ENCODE results near the gene AIFM2.
A peak's percentile ranks its signal among the peaks of the same experiment; 100 is the strongest.

The AIFM2 gene

GRCh38 chr10:70098271-70098670, 34.4 kb downstream of the AIFM2 start:
- no peak overlapping the region for H2BK5ac ChIP-seq (ENCODE audit: low read depth, low read length, poor library complexity, severe bottlenecking)
- no peak overlapping the region for H4K91ac ChIP-seq (ENCODE audit: low read length)
- H3K23ac ChIP-seq (ENCODE audit: low read length in 2 of 2): no peak overlapping the region
- H3K4ac ChIP-seq (ENCODE audit: low read depth in 1 of 2, low read length in 2 of 2): no peak overlapping the region
- H2BK12ac ChIP-seq (ENCODE audit: low read length in 2 of 2): no peak overlapping the region
- no peaks in the 10 kb centered on the region for H3K9me3 ChIP-seq (ENCODE audit: control insufficient read depth, low read length)
- no peak overlapping the region for H3K27ac ChIP-seq (ENCODE audit: low read length, poor library complexity, severe bottlenecking)
- H3K36me3 ChIP-seq (ENCODE audit: control insufficient read depth in 1 of 2, insufficient read depth in 2 of 2, low read depth in 1 of 2, low read length in 2 of 2): peaks cover 40 to 46% of the 10 kb centered on the region in 2 experiments
- H3K4me2 ChIP-seq (ENCODE audit: low read length, poor library complexity, severe bottlenecking): no peak overlapping the region
- no peak overlapping the region for H4K8ac ChIP-seq (ENCODE audit: low read length)
- no peak overlapping the region for H2BK15ac ChIP-seq (ENCODE audit: low read depth, poor library complexity, severe bottlenecking)
- H3K18ac ChIP-seq (ENCODE audit: low read depth in 1 of 2, low read length in 2 of 2): no peak overlapping the region
- DNase-seq: no peak
- WGBS: no CpG with 5 or more reads among the region's 3 CpGs
- peaks cover 2% of the 10 kb centered on the region for H3K79me1 ChIP-seq (replicated peaks; ENCODE audit: low read length, poor library complexity, severe bottlenecking)
- no peaks in the 10 kb centered on the region for H3K27me3 ChIP-seq (ENCODE audit: control insufficient read depth in 1 of 2, insufficient read depth in 1 of 2, low read length in 2 of 2)
- H3K4me1 ChIP-seq (ENCODE audit: control insufficient read depth, insufficient read depth, low read depth, low read length): peaks cover 3% of the 10 kb centered on the region
- no peak overlapping the region for H3K9ac ChIP-seq (ENCODE audit: low read length)
- no peak overlapping the region for H3K4me3 ChIP-seq (ENCODE audit: insufficient read depth in 1 of 2, low read depth in 1 of 2, low read length in 2 of 2)
- H3K14ac ChIP-seq (ENCODE audit: low read length in 2 of 2): no peak overlapping the region
- no peak overlapping the region for H2BK120ac ChIP-seq (ENCODE audit: low read depth, low read length)
- H2AK5ac ChIP-seq (ENCODE audit: low read length, severe bottlenecking): no peak overlapping the region
- H2AFZ ChIP-seq (ENCODE audit: low read depth, low read length): no peak overlapping the region

DNA sequence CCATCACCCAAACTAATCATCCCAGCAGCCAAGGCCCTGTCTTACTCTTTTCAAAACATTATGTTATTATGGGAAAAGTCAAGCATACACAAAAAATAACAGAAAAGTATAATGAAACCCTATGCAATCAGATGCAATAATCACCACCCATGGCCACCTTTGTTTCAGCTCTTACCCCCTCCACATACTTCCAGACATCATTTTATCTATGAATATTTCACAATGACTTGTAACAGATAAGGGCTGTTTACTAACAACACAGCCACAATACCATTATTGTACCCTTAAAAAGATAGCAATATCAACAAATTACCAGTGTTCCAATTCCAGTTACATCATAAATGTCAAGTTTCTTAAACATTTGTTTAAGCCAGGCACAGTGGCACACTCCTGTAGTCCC, 35.2 kb downstream of the AIFM2 start:
- Histone ChIP-seq H3K4me1 (ENCODE audit: control insufficient read depth, insufficient read depth, low read depth, low read length) (peaks cover 3% of the 10 kb centered on the region), H3K9me3 (ENCODE audit: control insufficient read depth, low read length) (no peaks in the 10 kb centered on the region), H3K4me3 (ENCODE audit: insufficient read depth in 1 of 2, low read depth in 1 of 2, low read length in 2 of 2) (no peak overlapping the region), H3K4me2 (ENCODE audit: low read length, poor library complexity, severe bottlenecking) (no peak overlapping the region), H3K79me1 (replicated peaks; ENCODE audit: low read length, poor library complexity, severe bottlenecking) (peaks cover 2% of the 10 kb centered on the region), H3K14ac (ENCODE audit: low read length in 2 of 2) (no peak overlapping the region), H4K8ac (ENCODE audit: low read length) (no peak overlapping the region), H2BK5ac (ENCODE audit: low read depth, low read length, poor library complexity, severe bottlenecking) (no peak overlapping the region), H3K36me3 (ENCODE audit: control insufficient read depth in 1 of 2, insufficient read depth in 2 of 2, low read depth in 1 of 2, low read length in 2 of 2) (peaks cover 44 to 52% of the 10 kb centered on the region in 2 experiments), H2BK15ac (ENCODE audit: low read depth, poor library complexity, severe bottlenecking) (no peak overlapping the region), H3K18ac (ENCODE audit: low read depth in 1 of 2, low read length in 2 of 2) (no peak overlapping the region), H3K27me3 (ENCODE audit: control insufficient read depth in 1 of 2, insufficient read depth in 1 of 2, low read length in 2 of 2) (no peaks in the 10 kb centered on the region), H2BK120ac (ENCODE audit: low read depth, low read length) (no peak overlapping the region), H3K27ac (ENCODE audit: low read length, poor library complexity, severe bottlenecking) (no peak overlapping the region), H2AFZ (ENCODE audit: low read depth, low read length) (no peak overlapping the region), H4K91ac (ENCODE audit: low read length) (no peak overlapping the region), H3K9ac (ENCODE audit: low read length) (no peak overlapping the region), H3K23ac (ENCODE audit: low read length in 2 of 2) (no peak overlapping the region), H2BK12ac (ENCODE audit: low read length in 2 of 2) (no peak overlapping the region), H2AK5ac (ENCODE audit: low read length, severe bottlenecking) (no peak overlapping the region), H3K4ac (ENCODE audit: low read depth in 1 of 2, low read length in 2 of 2) (no peak overlapping the region)
- DNase-seq: no peak

GRCh38 chr10:70096705-70097420, 35.8 kb downstream of the AIFM2 start:
- H3K36me3 ChIP-seq (ENCODE audit: control insufficient read depth in 1 of 2, insufficient read depth in 2 of 2, low read depth in 1 of 2, low read length in 2 of 2): peaks cover 46 to 53% of the 10 kb centered on the region in 2 experiments
- no peak overlapping the region for H3K27ac ChIP-seq (ENCODE audit: low read length, poor library complexity, severe bottlenecking)
- H4K91ac ChIP-seq (ENCODE audit: low read length): no peak overlapping the region
- no peak overlapping the region for H2BK12ac ChIP-seq (ENCODE audit: low read length in 2 of 2)
- DNase-seq: no peak
- no peak overlapping the region for H3K18ac ChIP-seq (ENCODE audit: low read depth in 1 of 2, low read length in 2 of 2)
- no peak overlapping the region for H2AK5ac ChIP-seq (ENCODE audit: low read length, severe bottlenecking)
- 84% methylated on average over 4 of the region's 5 CpGs for WGBS
- H3K4me3 ChIP-seq (ENCODE audit: insufficient read depth in 1 of 2, low read depth in 1 of 2, low read length in 2 of 2): no peak overlapping the region
- H3K4me1 ChIP-seq (ENCODE audit: control insufficient read depth, insufficient read depth, low read depth, low read length): peaks cover 7% of the 10 kb centered on the region
- no peak overlapping the region for H3K9ac ChIP-seq (ENCODE audit: low read length)
- no peaks in the 10 kb centered on the region for H3K9me3 ChIP-seq (ENCODE audit: control insufficient read depth, low read length)
- H2BK5ac ChIP-seq (ENCODE audit: low read depth, low read length, poor library complexity, severe bottlenecking): no peak overlapping the region
- H3K23ac ChIP-seq (ENCODE audit: low read length in 2 of 2): peak overlapping the region in 1 of 2 experiments; percentile 38
- H2BK120ac ChIP-seq (ENCODE audit: low read depth, low read length): no peak overlapping the region
- H2AFZ ChIP-seq (ENCODE audit: low read depth, low read length): no peak overlapping the region
- H3K14ac ChIP-seq (ENCODE audit: low read length in 2 of 2): no peak overlapping the region
- peaks cover 4% of the 10 kb centered on the region for H3K79me1 ChIP-seq (replicated peaks; ENCODE audit: low read length, poor library complexity, severe bottlenecking)
- H2BK15ac ChIP-seq (ENCODE audit: low read depth, poor library complexity, severe bottlenecking): no peak overlapping the region
- H3K27me3 ChIP-seq (ENCODE audit: control insufficient read depth in 1 of 2, insufficient read depth in 1 of 2, low read length in 2 of 2): no peaks in the 10 kb centered on the region
- H4K8ac ChIP-seq (ENCODE audit: low read length): no peak overlapping the region
- H3K4ac ChIP-seq (ENCODE audit: low read depth in 1 of 2, low read length in 2 of 2): no peak overlapping the region
- no peak overlapping the region for H3K4me2 ChIP-seq (ENCODE audit: low read length, poor library complexity, severe bottlenecking)

GRCh38 chr10:70096016-70096704, 36.5 kb downstream of the AIFM2 start:
- no peak overlapping the region for H3K23ac ChIP-seq (ENCODE audit: low read length in 2 of 2)
- no peak overlapping the region for H2BK12ac ChIP-seq (ENCODE audit: low read length in 2 of 2)
- 97% methylated on average over 3 of the region's 6 CpGs for WGBS
- no peak overlapping the region for H2BK120ac ChIP-seq (ENCODE audit: low read depth, low read length)
- DNase-seq: no peak
- no peaks in the 10 kb centered on the region for H3K9me3 ChIP-seq (ENCODE audit: control insufficient read depth, low read length)
- no peak overlapping the region for H3K9ac ChIP-seq (ENCODE audit: low read length)
- no peak overlapping the region for H2AFZ ChIP-seq (ENCODE audit: low read depth, low read length)
- no peak overlapping the region for H3K4me2 ChIP-seq (ENCODE audit: low read length, poor library complexity, severe bottlenecking)
- no peak overlapping the region for H2BK15ac ChIP-seq (ENCODE audit: low read depth, poor library complexity, severe bottlenecking)
- H3K4me1 ChIP-seq (ENCODE audit: control insufficient read depth, insufficient read depth, low read depth, low read length): peaks cover 13% of the 10 kb centered on the region
- H3K4me3 ChIP-seq (ENCODE audit: insufficient read depth in 1 of 2, low read depth in 1 of 2, low read length in 2 of 2): no peak overlapping the region
- no peak overlapping the region for H3K4ac ChIP-seq (ENCODE audit: low read depth in 1 of 2, low read length in 2 of 2)
- no peak overlapping the region for H3K14ac ChIP-seq (ENCODE audit: low read length in 2 of 2)
- H3K18ac ChIP-seq (ENCODE audit: low read depth in 1 of 2, low read length in 2 of 2): no peak overlapping the region
- H4K91ac ChIP-seq (ENCODE audit: low read length): no peak overlapping the region
- H3K79me1 ChIP-seq (replicated peaks; ENCODE audit: low read length, poor library complexity, severe bottlenecking): peaks cover 4% of the 10 kb centered on the region
- H3K27me3 ChIP-seq (ENCODE audit: control insufficient read depth in 1 of 2, insufficient read depth in 1 of 2, low read length in 2 of 2): no peaks in the 10 kb centered on the region
- no peak overlapping the region for H3K27ac ChIP-seq (ENCODE audit: low read length, poor library complexity, severe bottlenecking)
- H3K36me3 ChIP-seq (ENCODE audit: control insufficient read depth in 1 of 2, insufficient read depth in 2 of 2, low read depth in 1 of 2, low read length in 2 of 2): peaks cover 47 to 49% of the 10 kb centered on the region in 2 experiments
- H2AK5ac ChIP-seq (ENCODE audit: low read length, severe bottlenecking): no peak overlapping the region
- H4K8ac ChIP-seq (ENCODE audit: low read length): no peak overlapping the region
- no peak overlapping the region for H2BK5ac ChIP-seq (ENCODE audit: low read depth, low read length, poor library complexity, severe bottlenecking)

Data from mesenchymal stem cell (in vitro differentiated cells and primary cell).